ENCODE results near the gene PYHIN1.

DNA sequence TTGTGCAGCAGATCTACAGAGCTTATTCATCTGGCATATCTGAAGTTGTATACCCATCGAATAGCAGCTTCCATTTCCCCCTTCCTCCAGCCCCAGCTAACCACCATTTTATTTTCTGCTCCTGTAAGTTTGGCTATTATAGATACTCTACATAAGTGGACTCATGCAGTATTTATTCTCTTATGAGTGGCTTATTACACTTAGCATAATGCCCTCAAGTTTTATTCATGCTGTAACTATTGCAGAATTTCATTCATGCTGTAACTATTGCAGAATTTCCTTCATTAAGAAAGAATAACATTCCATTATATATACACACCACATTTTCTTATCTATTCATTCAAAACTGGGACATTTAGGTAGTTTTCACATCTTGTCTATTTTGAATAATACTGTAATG, 47.9 kb downstream of the PYHIN1 start:
- TF ChIP-seq POLR2A (IDR thresholded peaks at IDR 0.05) = no peak
- TF ChIP-seq EP300 (IDR thresholded peaks at IDR 0.05) = no peak

Measured in gastroesophageal sphincter (tissue), 2 donors.